SKM-1 (cell line): ENCODE measurements around the gene GPD2.
"Not testable (repeated sequence)": the region's sequence is repeated elsewhere in the genome, so short reads cannot be mapped to it uniquely, and the experiment has no call there.

Experiments
- DNase-seq: peaks from one replicate; lab custom pipeline; 2025; ENCODE audit not compliant: unreplicated experiment; lab: John Stamatoyannopoulos, UW

The GPD2 gene

GRCh38 chr2:156474401-156474800 is 38.2 kb downstream of the GPD2 start:
- no peak for DNase-seq

- no peak for DNase-seq
These were observed 40.1 kb downstream of the GPD2 start for GRCh38 chr2:156476021-156476849.

GRCh38 chr2:156476850-156477206 is 40.6 kb downstream of the GPD2 start:
- DNase-seq, result no peak

GRCh38 chr2:156480376-156480775 is 44.2 kb downstream of the GPD2 start:
- DNase-seq, result no peak

GRCh38 chr2:156481312-156481711 is 45.1 kb downstream of the GPD2 start:
- no peak for DNase-seq

- DNase-seq, result no peak
These were observed 47.6 kb downstream of the GPD2 start for GRCh38 chr2:156483741-156484173.

- no peak for DNase-seq
These were observed 50.0 kb downstream of the GPD2 start for GRCh38 chr2:156486147-156486546.

GRCh38 chr2:156486614-156487013 is 50.4 kb downstream of the GPD2 start:
- no peak for DNase-seq

GRCh38 chr2:156489195-156489594 is 53.0 kb downstream of the GPD2 start:
- DNase-seq, result no peak

- no peak for DNase-seq
These were observed 53.7 kb downstream of the GPD2 start for GRCh38 chr2:156489750-156490465.

- DNase-seq, result no peak
These were observed 54.3 kb downstream of the GPD2 start for GRCh38 chr2:156490466-156490840.

GRCh38 chr2:156491176-156491575 is 55.0 kb downstream of the GPD2 start:
- DNase-seq, result no peak

GRCh38 chr2:156492979-156493378 is 56.8 kb downstream of the GPD2 start:
- DNase-seq, result no peak

GRCh38 chr2:156495998-156496397 is 59.8 kb downstream of the GPD2 start:
- not testable (repeated sequence) for DNase-seq

- no peak for DNase-seq
These were observed 69.5 kb downstream of the GPD2 start for GRCh38 chr2:156505696-156506095.

- DNase-seq, result no peak
These were observed 74.9 kb downstream of the GPD2 start for GRCh38 chr2:156511122-156511521.

GRCh38 chr2:156511803-156512202 is 75.6 kb downstream of the GPD2 start:
- DNase-seq, result no peak

GRCh38 chr2:156512451-156512850 is 76.3 kb downstream of the GPD2 start:
- no peak for DNase-seq

GRCh38 chr2:156513219-156513618 is 77.0 kb downstream of the GPD2 start:
- DNase-seq, result no peak

- DNase-seq, result no peak
These were observed 81.2 kb downstream of the GPD2 start for GRCh38 chr2:156517419-156517818.

GRCh38 chr2:156518138-156518537 is 82.0 kb downstream of the GPD2 start:
- no peak for DNase-seq

GRCh38 chr2:156522864-156523440 is 86.8 kb downstream of the GPD2 start:
- no peak for DNase-seq
